IPS DF 19.7 (cell line): Measurements from ENCODE around the gene APLP2.

Source experiments
- DNase-seq: peaks from one replicate; pipeline ENCODE4 v3.0.0-alpha.2; 2013; ENCODE audit warnings: low read depth, low spot score

APLP2 gene

DNA sequence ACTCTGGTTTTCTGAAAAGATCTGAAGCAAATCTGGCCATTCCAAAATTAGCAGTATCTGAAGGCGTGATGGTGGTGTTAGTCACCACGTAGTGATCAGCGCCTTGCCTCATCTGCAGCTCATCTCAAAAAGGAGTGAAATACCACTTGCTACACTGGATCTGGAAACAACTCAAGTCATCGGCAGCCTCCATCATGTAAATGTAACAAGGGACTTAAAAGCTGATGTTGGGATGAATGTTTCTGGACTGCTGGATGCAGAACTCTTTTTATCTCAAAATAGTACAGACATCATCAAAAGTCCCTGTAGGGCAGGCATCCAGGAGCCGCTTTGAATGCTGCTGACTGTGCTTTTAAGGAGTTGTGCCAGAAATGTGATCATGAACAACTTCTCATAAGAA is 14.1 kb upstream of the APLP2 start:
- DNase-seq: no peak

GRCh38 chr11:130061017-130061416 is 8.7 kb upstream of the APLP2 start:
- no peak for DNase-seq

DNA sequence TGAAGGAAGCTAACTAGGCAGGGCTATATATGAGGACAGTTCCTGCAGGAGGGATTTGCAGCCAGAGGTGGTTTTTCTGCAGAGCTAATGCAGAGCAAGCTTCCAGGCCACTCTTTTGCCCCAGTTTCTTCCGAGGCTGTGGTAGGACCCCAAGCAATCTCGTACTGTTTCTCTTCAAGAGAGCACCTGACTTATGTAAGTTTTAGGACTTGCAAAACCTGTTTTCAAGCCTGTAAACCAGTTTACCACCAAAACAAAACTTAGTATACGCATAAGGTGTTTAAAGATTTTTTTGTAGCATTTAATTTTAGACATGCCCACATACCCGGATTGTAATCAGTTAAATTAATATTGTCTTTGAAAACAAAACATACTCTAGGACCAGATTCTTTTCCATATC is 7.7 kb upstream of the APLP2 start:
- no peak for DNase-seq

GRCh38 chr11:130063451-130063850 is 6.2 kb upstream of the APLP2 start:
- DNase-seq: no peak

DNA sequence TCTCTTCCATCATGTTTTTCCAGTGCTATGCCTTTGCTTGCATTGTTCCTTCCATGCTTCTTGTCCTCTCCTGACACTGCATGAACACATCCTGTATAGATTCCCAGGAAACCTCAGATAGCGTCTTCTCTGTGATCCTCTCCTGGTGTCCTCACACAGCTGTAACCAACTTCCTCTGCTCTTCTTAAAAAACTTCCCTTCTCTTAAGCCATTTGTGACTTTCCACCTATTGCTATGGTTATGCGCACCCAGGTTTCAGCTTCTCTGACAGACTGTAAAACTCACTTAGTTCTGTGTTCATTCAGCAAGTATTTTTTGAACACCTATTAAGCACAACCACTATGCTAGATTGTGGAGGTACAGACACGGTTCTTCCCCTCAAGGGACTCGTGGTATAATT is 5.1 kb upstream of the APLP2 start:
- DNase-seq: no peak

DNA sequence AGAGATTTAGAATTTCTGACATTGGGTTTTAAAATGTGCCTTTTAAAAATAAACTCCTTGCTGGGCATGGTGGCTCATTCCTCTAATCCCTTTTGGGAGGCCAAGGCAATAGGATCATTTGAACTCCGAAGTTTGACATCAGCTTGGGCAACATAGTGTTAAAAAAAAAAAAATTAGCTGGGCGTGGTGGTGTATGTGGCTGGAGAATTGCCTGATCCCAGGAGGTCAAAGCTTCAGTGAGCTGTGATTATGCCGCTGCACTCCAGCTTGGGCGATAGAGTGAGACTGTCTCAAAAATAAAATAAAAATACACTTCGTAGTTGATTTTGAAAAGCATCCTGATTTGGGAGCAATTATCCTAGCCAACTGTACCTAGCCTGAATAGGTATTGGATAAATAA is 3.4 kb upstream of the APLP2 start:
- no peak for DNase-seq

GRCh38 chr11:130068546-130068985 is 1.1 kb upstream of the APLP2 start:
- no peak for DNase-seq

DNA sequence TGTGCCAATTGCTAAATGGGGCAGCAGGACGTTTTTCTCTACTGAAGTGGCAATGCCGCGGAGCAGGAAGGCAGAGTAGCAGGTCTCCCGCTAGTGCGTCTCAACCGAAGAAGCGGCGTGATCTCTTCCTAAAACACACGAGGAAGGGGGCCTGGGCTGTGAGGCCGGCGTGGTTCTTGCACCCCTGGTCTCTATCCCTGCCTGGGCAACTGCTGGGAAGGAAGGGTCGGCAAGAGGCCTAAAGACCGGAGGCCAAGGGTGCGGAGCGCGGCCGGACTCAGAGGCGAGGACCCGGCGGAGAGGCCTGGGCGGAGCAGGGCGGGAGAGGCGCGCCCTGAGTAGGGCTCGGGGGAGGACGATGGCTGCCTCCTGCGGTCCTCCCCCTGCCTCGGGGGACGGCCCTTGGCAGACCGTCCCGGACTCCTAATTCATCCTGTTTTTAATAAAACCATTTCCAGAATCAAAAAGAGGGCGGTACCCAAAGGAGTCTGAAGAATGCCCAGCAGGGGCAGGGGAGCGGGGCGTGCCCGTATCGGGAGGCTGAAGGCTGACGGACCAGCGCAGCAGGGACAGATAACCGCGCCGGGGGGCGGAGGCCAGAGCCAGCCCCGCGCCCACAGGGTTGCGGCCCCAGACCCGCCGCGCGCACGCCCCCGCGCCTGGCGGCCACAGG is 572 bp upstream of the APLP2 start:
- DNase-seq: no peak

DNA sequence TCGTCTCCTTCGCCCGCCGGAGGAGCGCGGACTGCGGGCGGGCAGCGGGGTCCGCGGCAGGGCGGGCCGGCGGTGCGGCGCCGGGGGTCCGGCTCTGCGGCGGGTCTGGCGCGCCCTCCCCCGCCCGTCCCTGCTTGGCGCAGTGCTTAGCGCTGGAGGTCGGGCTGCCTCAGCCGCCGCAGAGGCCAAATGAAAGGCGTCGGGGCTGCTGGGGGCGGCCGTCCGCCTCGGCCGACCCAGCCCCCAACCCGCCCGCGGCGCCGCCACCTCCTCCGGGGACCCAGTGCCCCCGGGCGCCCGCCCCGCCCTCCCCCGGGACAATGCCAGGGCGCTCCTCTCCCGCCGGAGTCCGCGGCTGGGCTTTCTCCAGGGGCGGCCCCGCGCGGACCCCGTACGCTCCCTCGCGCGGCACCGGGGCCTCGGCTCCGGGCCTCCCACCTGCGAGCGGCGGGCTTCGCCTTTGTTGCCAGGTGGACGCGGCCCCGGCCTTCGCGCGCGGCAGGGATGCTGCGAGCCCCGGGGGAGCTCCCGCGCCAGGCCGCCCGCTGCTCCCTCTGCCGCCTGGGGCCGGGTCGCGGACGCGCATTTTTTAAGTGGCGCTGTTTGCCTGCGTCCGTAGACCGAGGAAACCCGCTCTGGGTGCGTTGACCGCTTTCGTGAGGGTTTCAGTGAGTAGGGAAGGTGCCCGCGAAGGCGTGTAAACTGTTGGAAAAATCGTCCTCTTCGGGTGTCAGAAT is 583 bp downstream of the APLP2 start:
- DNase-seq: no peak

- no peak for DNase-seq
Observed at GRCh38 chr11:130070846-130071200, 1.1 kb downstream of the APLP2 start.

GRCh38 chr11:130071211-130071712 is 1.6 kb downstream of the APLP2 start:
- DNase-seq: no peak

DNA sequence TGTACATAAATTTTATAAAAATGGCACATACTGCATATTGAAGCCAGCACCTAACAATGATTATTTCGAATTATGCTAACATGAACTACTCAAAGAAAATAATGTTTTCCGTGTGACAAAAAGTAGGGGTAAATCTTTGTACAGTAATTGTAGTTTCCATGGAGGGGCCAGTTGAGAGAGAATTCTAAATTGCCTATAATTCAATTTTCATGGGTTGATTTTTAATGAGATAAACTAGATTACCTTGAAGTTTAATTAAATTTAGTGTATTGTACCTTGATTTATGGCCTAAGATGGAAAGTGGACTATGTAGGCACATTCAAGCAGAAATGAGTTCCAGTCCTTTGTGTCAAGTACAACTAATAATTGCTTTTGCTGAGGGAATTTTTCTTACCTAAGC is 5.0 kb downstream of the APLP2 start:
- no peak for DNase-seq

DNA sequence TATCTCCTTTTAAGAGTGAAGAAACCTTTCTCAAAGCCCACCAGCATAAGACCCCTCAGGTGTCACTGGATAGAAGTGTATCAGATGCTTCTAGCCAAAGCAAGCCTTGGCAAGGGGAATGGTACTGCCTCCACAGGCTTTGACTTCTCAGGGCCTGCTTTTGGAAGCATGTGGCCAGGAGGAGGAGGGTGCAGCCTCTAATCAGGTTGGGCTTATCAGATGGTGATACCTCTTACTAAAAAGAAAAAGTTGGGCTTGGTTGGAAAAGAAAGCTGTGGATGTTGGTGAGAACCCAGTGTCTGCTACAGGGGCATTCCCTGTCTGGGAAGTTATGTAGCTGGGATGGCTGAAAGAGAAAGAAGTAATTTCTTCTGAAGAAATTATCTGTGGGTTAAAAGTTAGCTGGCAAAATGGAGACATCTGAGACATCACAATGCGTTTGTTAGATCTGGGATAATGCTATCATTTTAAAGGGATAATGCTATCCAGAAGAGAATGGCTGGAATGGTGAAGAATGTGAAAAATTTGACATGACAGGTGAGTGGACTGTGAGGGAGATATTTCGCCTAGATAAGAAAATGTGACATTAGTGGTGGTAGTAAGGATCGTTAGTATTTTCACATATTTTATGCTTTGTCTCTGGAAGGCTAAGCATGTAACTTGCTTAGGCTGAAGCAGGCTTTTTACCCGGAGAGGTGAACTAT is 7.2 kb downstream of the APLP2 start:
- no peak for DNase-seq

DNA sequence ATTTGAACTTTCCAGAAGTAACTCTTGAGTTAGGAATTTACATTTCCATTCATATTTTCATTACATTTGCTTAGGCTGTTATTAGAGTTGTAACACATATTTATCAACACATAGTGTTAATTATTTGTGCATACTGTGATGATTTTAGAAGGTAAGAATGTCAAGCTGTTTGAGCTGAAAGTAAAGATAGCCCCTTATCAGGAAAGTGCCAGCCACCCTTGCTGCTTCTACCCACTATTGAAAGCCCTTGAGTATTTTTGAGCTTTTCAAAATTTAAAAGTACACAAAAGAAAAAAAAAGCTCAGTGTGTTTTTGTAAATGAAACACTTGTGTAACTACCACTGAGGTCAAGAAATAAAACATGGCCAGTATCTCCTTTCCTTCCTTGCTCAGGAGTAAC is 8.0 kb downstream of the APLP2 start:
- DNase-seq: no peak

- DNase-seq: no peak
Observed at GRCh38 chr11:130078080-130078479, 8.4 kb downstream of the APLP2 start.

DNA sequence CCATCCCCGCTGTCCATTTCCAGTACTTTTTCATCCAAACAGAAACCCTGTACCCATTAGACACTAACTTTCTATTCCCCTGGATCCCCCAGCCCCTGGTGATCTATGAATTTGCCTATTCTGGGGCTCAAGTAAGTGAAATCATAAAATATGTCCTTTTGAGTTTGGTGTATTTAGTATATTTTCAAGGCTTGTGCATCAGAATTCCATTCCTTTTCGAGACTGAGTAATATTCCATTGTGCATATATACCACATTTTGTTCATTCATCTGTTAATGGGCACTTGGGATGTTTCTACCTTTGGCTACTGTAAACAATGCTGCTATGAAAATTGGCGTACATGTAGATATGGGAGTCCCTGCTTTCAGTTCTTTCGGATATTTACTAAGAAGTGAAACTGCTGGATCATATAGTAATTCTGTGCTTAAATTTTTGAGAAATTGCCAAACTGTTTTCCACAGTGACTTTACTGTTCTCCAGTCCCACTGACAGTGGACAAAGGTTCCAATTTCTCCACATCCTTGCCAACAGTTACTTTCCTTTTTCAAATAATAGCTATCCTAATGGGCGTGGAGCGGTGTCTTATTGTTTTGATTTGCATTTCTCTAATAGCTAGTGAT is 16.1 kb downstream of the APLP2 start:
- DNase-seq: no peak

- DNase-seq: no peak
Observed at GRCh38 chr11:130086669-130087068, 17.0 kb downstream of the APLP2 start.

DNA sequence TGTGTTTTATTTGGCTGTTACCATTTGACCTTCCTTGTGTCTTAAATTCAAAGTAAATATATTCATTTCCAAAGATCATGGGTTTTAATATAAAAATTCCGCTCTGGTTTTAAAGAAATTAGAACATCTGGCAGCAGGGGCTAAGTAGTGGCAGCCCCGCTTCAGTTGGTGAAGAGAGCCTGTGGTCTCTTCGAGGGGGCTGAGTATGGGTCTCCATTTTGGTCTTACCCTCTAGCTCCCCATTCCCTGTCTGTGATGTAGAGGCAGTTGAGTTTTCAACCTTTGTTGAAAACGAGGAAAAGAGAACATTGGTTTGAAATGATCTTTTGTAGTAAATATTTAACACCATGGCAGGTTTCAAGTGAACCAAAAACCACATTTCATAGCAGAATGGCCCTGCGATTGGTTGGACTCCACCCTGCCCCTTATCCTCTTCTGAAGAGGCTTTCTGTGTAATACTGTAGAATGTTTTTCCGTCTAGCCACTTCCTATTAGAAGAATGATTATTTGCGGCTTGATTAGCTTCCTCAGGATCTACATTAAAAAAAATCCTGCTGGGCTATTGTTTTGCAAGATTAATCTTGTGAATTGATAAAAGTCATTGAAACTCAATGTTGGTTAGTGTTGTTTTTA is 17.7 kb downstream of the APLP2 start:
- no peak for DNase-seq

- DNase-seq: no peak
Observed at GRCh38 chr11:130088217-130088616, 18.5 kb downstream of the APLP2 start.

DNA sequence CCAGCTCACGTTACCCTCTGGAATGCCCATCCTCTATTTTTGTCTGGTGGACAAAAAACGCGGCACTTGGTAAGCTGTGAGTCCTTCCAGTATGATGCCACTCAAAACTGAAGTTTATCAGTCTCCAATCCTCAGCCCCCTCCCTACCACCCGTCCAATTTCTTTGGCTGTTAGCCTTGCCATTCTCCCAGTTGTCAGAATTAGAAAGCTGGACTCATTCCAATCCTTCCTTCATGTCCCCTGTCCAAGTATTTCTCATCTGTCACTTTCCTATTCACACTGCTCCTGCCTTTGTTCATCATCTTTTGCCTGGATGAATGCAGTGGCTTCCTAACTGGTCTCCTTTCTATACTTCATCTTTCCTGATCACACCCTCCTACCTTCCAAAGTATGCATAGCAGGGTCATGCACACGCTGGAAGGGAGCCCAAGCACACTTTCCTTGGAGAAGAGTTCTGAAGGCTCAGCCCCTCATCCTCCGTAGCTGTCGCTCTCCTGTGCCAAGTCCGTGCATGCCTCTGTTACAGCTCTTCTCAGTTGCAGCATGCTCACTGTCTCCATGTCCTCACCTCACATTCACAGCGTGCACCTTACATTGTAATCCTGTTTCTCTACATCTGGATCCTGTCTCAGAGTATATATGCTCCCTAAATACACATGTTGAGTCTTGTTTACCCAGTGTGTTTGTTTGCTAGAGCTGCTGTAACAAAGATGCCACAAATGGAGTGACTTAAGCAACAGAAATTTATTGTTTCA is 19.4 kb downstream of the APLP2 start:
- DNase-seq: no peak

DNA sequence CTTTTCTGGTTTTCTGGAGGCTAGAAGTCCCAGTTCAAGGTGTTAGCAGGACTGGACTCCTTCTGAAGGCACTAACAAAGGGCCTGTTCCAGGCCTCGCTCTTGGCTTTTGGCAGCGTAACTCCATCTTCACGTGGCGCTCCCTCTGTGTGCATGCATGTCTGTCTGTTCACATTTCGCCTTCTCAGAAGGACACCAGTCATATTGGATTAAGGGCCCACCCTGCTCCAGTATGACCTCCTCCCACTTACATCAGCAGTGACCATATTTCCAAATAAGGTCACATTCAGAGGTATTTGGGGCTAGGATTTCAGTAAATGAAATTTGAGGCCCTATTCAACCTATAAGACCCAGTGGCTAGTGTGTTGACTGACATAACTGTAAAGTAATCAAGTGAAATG is 20.0 kb downstream of the APLP2 start:
- no peak for DNase-seq
